Large intestine (tissue), 3 donors: ENCODE results near the gene PPARA. TPM values are rescaled to one million over a fixed set of nuclear protein-coding genes. Genes with fewer than 3 reads are reported as not detected.
"Not testable (repeated sequence)": the region's sequence is repeated elsewhere in the genome, so short reads cannot be mapped to it uniquely, and the experiment has no call there.

Experiments
- DNase-seq, 2 donors: peaks; one replicate each; pipeline versions ENCODE4 v3.0.0 to v3.0.0-alpha.2; 2013
- H3K27ac ChIP-seq: one replicate; pipeline ENCODE4 v1.5.1; 2013; ENCODE audit warnings: low read length
- H3K27me3 ChIP-seq: 2 replicates; pipeline ENCODE4 v1.6.1; 2013; ENCODE audit warnings: low read length; ENCODE audit not compliant: control insufficient read depth, insufficient read depth
- H3K36me3 ChIP-seq: 2 replicates; pipeline ENCODE4 v1.6.1; 2013; ENCODE audit warnings: low read length; ENCODE audit not compliant: control insufficient read depth, insufficient read depth
- H3K4me1 ChIP-seq: one replicate; pipeline ENCODE4 v1.6.1; 2013; ENCODE audit warnings: low read length; ENCODE audit not compliant: control insufficient read depth, insufficient read depth
- H3K4me3 ChIP-seq: one replicate; pipeline ENCODE4 v1.5.1; 2013; ENCODE audit warnings: low read length
- H3K9me3 ChIP-seq: one replicate; pipeline ENCODE4 v1.6.1; 2013; ENCODE audit warnings: mild to moderate bottlenecking, low read depth, low read length, moderate library complexity; ENCODE audit not compliant: control insufficient read depth
- WGBS: methylation state at CpG from one replicate; pipeline ENCODE4 v1.1.5; 2013; ENCODE audit warnings: low lambda C conversion rate; ENCODE audit not compliant: insufficient coverage; 5-methylcytosine and 5-hydroxymethylcytosine counted together
- polyA plus RNA-seq: library from polyadenylated mRNA; unstranded; fragments of 120-200 nt; gene quantifications from one replicate; pipeline ENCODE4 v1.2.1, GENCODE V29; 2013

PPARA gene
- polyA plus RNA-seq, 1 donor = 46.6 TPM

DNA sequence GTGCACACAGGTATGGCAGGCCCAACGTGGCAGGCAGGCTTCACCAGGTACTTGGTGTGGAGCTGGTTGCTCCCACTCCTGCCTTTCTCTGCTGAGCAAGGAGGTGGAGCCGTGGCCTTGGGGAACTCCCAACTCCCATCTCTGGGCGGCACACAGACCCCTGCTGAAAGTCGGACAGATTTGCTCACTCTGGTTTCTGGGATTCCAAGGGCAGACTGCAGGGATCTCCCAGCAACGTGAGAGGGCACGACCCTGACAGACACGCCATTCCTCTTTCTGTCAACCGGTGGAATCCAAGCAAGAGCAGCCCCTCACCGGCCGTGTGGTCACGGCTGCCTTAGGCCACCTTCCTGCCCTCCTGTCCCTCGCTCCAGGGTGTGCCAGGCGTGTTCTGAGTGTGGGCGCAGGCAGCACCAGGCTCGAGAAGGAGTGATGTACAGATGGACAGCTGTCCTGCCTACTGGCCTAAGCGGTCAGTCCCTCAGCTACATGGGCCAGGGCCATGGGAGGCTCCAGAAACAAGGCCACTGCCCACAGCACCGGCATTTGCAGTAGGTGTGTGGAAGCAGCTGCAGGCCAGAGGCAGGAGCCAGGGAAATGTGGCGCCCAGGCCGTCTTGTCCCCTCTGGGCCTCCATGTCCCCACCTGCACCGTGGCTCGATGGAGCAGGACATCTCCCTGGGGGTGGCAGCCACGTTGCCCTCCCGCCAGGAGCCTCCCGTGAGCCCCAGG lies 13.7 kb upstream of the PPARA start:
- Histone ChIP-seq H3K9me3 (no peaks in the 10 kb centered on the region), H3K4me3 (no peak overlapping the region), H3K4me1 (no peaks in the 10 kb centered on the region), H3K27me3 (no peaks in the 10 kb centered on the region), H3K27ac (no peak overlapping the region), H3K36me3 (no peaks in the 10 kb centered on the region)
- no CpG with 5 or more reads among the region's 24 CpGs for WGBS
- DNase-seq = no peak

DNA sequence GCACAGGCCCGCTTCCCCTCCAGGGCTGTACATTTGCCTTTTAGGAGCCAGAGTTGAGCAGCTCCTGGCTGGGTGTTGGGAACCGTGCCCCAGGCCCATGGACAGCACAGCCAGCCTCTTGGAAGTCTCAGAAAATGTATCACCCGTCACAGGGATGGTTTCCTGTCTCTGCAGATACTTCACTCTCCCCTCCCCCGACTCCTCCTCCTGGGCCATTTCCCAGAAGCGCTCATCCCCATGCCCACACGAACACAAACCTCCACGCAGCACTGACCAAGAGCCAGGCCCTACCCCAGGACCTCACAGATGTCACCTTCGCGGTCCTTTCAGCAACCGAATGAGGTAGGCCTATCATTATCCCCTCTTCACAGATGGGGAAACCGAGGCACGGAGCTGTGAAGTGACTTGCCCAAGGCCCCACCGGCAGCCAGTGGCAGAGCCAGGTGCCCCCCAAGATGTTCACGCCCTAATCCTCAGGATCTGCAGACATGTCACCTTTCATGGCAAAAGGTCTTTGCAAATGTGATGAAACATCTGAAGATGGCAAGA lies 13.0 kb upstream of the PPARA start:
- WGBS = no CpG with 5 or more reads among the region's 14 CpGs
- H3K27me3 ChIP-seq = no peaks in the 10 kb centered on the region
- H3K9me3 ChIP-seq = no peaks in the 10 kb centered on the region
- H3K27ac ChIP-seq = no peak overlapping the region
- no peak for DNase-seq
- no peaks in the 10 kb centered on the region for H3K36me3 ChIP-seq
- H3K4me1 ChIP-seq = no peaks in the 10 kb centered on the region
- H3K4me3 ChIP-seq = no peak overlapping the region

DNA sequence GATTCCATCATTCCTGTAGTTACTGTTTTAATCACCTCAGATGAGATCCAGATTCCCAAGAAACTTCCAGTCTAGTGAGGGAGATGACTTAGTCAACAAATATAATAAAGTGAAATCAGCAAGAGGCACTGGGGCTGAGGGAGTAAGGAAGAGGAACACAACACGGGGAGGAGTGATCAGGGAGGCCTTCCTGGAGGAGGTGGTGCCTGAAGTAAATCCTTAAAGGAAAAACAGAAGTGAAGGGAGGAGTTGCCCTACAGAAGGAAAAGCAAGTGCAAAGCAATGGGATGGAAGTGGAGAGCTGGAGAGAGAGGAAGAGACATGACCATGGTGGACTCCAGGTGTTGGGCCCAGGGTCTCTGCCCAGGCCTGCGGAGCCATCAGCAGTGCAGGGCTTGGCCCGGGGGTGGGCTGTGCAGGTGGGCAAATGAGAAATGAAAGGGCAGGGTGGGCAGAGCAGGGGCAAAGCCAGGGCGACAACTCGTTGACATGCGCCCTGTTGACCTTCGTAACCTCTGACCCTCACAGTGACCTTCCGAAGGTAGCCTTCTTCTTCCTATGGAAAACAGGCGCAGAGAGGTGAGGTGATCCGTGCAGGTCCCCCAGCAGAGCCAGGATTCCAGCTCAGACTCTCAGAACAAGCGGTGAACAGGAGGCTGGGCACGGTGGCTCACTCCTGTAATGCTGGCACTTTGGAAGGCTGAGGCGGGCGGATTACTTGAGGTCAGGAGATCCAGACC lies 12.1 kb upstream of the PPARA start:
- Histone ChIP-seq H3K4me1 (no peaks in the 10 kb centered on the region), H3K27me3 (no peaks in the 10 kb centered on the region), H3K36me3 (no peaks in the 10 kb centered on the region), H3K27ac (no peak overlapping the region), H3K9me3 (no peaks in the 10 kb centered on the region), H3K4me3 (no peak overlapping the region)
- no peak for DNase-seq
- WGBS = 43% methylated on average over 1 of the region's 14 CpGs

- H3K4me3 ChIP-seq, H3K4me1 ChIP-seq, H3K27me3 ChIP-seq, H3K27ac ChIP-seq, DNase-seq, H3K9me3 ChIP-seq, H3K36me3 ChIP-seq: not testable (repeated sequence)
- WGBS = no CpG with 5 or more reads among the region's 9 CpGs
Measured at GRCh38 chr22:46139417-46139816, 10.9 kb upstream of the PPARA start.

DNA sequence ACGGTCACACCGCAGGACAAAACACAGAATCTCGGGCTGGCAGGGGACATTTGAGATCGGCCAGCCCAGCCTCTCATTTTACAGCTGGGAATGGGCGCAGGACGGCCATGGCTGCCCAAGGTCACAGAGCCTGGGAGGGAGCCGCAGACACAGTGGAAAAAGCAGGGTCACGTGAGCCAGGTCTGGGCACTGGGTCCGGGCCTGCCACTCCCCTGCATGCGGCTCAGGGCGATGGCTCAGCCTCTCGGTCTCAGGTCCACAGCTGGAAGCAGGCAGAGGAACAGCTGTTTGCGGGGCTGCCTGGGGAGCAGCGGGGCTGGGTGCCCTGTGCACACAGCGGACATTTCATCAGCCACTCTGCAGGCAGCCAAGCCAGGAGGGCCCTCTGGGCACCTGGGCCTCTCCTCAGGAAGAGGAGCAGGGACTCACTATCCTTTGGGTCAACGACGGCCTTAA lies 10.4 kb upstream of the PPARA start:
- no CpG with 5 or more reads among the region's 17 CpGs for WGBS
- H3K27me3 ChIP-seq = no peaks in the 10 kb centered on the region
- H3K36me3 ChIP-seq = no peaks in the 10 kb centered on the region
- H3K9me3 ChIP-seq = no peaks in the 10 kb centered on the region
- no peak overlapping the region for H3K27ac ChIP-seq
- no peak for DNase-seq
- no peaks in the 10 kb centered on the region for H3K4me1 ChIP-seq
- H3K4me3 ChIP-seq = no peak overlapping the region

- no peaks in the 10 kb centered on the region for H3K27me3 ChIP-seq
- no peaks in the 10 kb centered on the region for H3K9me3 ChIP-seq
- 100% methylated on average over 1 of the region's 16 CpGs for WGBS
- H3K4me3 ChIP-seq = no peak overlapping the region
- no peak for DNase-seq
- no peaks in the 10 kb centered on the region for H3K4me1 ChIP-seq
- no peaks in the 10 kb centered on the region for H3K36me3 ChIP-seq
- H3K27ac ChIP-seq = no peak overlapping the region
Measured at GRCh38 chr22:46140989-46141928, 9.1 kb upstream of the PPARA start.

- H3K27ac ChIP-seq = no peak overlapping the region
- H3K27me3 ChIP-seq = no peaks in the 10 kb centered on the region
- no CpG with 5 or more reads among the region's 14 CpGs for WGBS
- no peaks in the 10 kb centered on the region for H3K36me3 ChIP-seq
- DNase-seq = no peak
- peaks cover under 1% of the 10 kb centered on the region for H3K9me3 ChIP-seq
- no peak overlapping the region for H3K4me3 ChIP-seq
- H3K4me1 ChIP-seq = peaks cover 14% of the 10 kb centered on the region
Measured at GRCh38 chr22:46142548-46143490, 7.5 kb upstream of the PPARA start.

GRCh38 chr22:46143491-46144147 lies 6.7 kb upstream of the PPARA start:
- Histone ChIP-seq H3K27me3 (no peaks in the 10 kb centered on the region), H3K36me3 (no peaks in the 10 kb centered on the region), H3K9me3 (peaks cover 2% of the 10 kb centered on the region), H3K27ac (no peak overlapping the region), H3K4me1 (peaks cover 22% of the 10 kb centered on the region), H3K4me3 (no peak overlapping the region)
- WGBS = no CpG with 5 or more reads among the region's 8 CpGs
- no peak for DNase-seq

DNA sequence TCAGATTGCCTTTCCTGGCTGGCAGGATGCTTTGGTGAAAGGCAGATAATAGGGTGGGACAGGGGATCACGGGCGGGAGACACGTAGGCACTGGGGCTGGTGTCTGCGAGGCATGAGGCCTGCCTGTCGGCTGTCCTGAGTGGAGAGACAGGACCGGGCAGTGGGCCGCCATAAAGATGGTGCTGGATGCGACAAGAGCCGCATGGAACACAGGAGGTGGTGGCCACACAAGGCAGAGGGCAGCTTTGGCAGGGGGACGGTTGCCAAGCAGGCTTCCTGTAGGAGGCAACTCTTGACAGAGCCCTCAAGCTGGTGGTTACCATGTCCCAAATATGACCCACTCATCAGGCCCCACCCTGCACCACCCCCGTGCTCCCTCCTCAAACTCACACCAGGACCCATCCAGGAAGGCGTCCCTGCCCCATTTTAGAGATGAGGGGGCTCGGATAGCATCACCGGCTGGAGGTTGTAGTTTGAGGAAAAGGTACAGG lies 4.9 kb upstream of the PPARA start:
- H3K9me3 ChIP-seq = peaks cover 2% of the 10 kb centered on the region
- no peak overlapping the region for H3K4me3 ChIP-seq
- peaks cover 26% of the 10 kb centered on the region for H3K4me1 ChIP-seq
- no peaks in the 10 kb centered on the region for H3K36me3 ChIP-seq
- H3K27ac ChIP-seq = no peak overlapping the region
- DNase-seq = no peak
- H3K27me3 ChIP-seq = no peaks in the 10 kb centered on the region
- 100% methylated on average over 1 of the region's 14 CpGs for WGBS
